ENCODE measurements around the gene HADHB. TPM values are rescaled to one million over a fixed set of nuclear protein-coding genes. Genes with fewer than 3 reads are reported as not detected.
"Not testable (repeated sequence)": the region's sequence is repeated elsewhere in the genome, so short reads cannot be mapped to it uniquely, and the experiment has no call there.

The HADHB gene
- total RNA-seq, 1 donor from 2014 or later = 93.4 TPM

DNA sequence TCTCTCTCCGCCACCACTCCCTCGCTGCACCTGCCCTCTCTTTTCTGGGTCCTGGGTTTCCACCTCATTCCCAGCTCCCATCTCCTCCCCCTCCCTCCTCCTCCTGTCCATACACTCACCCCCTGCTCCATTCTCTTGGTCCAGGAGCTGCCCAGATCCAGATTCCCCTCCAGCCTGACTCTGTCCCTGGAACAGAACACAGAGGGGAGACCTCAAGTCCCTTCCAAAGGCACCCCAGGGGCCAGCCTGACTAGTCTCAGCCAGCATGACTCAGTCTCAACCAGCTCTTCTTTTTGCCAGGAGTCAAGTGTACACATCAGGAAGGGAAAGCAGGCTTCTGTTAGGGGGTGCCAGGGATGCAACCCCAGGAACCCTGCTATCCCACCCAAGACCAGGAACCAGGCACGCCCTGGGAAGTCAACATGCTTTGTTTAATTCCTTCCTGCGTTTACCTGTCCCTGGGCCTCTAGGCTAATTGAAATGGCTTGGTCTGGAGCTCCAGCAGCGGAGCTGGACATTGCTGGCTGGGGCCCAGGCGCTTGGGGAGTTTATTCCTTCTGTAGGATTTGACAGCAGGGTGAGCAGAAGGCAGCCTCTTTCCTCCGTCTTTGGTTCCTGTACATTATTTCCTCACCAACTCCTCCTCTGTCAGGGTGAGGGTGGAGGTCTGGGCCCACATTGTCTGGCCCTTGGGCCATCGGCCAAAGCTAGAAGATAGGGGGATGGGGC lies 72.8 kb downstream of the HADHB start:
- Histone ChIP-seq H3K4me3 (no peak overlapping the region), H3K9me3 (no peaks in the 10 kb centered on the region), H3K27ac (no peak overlapping the region), H3K36me3 (no peaks in the 10 kb centered on the region), H3K4me1 (no peaks in the 10 kb centered on the region), H3K27me3 (no peaks in the 10 kb centered on the region)
- TF ChIP-seq, protein P1, sequence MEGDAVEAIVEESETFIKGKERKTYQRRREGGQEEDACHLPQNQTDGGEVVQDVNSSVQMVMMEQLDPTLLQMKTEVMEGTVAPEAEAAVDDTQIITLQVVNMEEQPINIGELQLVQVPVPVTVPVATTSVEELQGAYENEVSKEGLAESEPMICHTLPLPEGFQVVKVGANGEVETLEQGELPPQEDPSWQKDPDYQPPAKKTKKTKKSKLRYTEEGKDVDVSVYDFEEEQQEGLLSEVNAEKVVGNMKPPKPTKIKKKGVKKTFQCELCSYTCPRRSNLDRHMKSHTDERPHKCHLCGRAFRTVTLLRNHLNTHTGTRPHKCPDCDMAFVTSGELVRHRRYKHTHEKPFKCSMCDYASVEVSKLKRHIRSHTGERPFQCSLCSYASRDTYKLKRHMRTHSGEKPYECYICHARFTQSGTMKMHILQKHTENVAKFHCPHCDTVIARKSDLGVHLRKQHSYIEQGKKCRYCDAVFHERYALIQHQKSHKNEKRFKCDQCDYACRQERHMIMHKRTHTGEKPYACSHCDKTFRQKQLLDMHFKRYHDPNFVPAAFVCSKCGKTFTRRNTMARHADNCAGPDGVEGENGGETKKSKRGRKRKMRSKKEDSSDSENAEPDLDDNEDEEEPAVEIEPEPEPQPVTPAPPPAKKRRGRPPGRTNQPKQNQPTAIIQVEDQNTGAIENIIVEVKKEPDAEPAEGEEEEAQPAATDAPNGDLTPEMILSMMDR (IDR thresholded peaks at IDR 0.05) = no peak
- DNase-seq (ENCODE audit: low spot score in 2 of 2) = no peak
- intact Hi-C loops (cut with DNase I) = no loop called here

DNA sequence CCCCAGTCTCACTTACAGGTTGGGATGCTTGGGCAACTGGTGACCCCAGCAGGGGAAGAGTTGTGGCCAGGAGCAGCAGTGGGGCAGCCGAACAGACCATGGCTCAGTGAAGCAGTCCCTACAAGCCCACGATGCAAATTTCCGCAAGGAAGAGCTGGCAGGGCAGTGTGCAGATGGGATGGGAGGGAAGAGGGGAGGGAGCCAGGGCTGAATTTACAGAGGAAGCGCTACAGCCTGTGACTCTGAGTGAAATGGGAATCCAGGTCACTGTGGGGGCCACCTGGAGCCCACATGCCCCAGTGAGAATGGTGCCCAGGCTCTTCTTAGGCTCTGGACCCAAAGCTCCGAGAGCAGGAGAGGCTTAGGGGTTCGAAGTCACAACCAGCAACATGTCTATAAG lies 74.2 kb downstream of the HADHB start:
- H3K4me3 ChIP-seq = no peak overlapping the region
- no peak overlapping the region for H3K27ac ChIP-seq
- DNase-seq (ENCODE audit: low spot score in 2 of 2) = no peak
- TF ChIP-seq, protein P1 (IDR thresholded peaks at IDR 0.05) = no peak
- no peaks in the 10 kb centered on the region for H3K4me1 ChIP-seq
- no peaks in the 10 kb centered on the region for H3K36me3 ChIP-seq
- no peaks in the 10 kb centered on the region for H3K27me3 ChIP-seq
- intact Hi-C loops (cut with DNase I) = no loop called here
- H3K9me3 ChIP-seq = no peaks in the 10 kb centered on the region

DNA sequence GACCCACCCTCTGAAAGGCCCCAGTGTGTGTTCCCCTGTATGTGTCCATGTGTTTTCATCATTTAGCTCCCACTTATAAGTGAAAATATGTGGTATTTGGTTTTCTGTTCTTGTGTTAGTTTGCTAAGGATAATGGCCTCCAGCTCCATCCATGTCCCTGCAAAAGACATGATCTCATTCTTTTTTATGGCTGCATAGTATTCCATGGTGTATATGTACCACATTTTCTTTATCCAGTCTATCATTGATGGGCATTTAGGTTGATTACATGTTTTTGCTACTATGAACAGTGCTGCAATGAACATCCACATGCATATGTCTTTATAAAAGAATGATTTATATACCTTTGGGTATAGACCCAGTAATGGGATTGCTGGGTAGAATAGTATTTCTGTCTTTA lies 79.7 kb downstream of the HADHB start:
- DNase-seq (ENCODE audit: low spot score in 2 of 2); H3K27me3 ChIP-seq; H3K27ac ChIP-seq; intact Hi-C loops (cut with DNase I); H3K4me1 ChIP-seq; H3K9me3 ChIP-seq; H3K36me3 ChIP-seq; H3K4me3 ChIP-seq: not testable (repeated sequence)

DNA sequence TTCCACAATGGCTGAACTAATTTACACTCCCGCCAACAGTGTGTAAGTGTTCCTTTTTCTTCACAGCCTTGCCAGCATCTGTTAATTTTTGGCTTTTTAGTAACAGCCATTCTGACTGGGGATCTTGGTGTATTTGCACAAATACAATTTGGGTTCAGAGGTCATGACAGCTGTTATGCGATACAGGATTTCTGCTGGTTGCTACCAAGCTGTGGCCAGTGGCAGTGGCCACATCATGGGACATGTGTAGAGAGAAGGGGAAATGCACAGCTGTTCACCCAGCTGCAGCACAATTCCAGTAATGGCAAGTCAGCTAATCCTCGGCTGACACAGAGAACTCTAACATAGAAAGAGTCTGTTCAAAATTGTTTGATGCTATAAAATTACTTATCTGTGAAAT lies 80.2 kb downstream of the HADHB start:
- Histone ChIP-seq H3K4me3 (no peak overlapping the region), H3K27me3 (no peaks in the 10 kb centered on the region), H3K4me1 (no peaks in the 10 kb centered on the region), H3K27ac (no peak overlapping the region), H3K9me3 (no peaks in the 10 kb centered on the region), H3K36me3 (no peaks in the 10 kb centered on the region)
- no peak for DNase-seq (ENCODE audit: low spot score in 2 of 2)
- intact Hi-C loops (cut with DNase I) = loop anchor here (5.0 kb wide), 1 partner anchor 138 kb away; no protein-coding TSS in a partner anchor
- TF ChIP-seq, protein P1 (IDR thresholded peaks at IDR 0.05) = no peak

DNA sequence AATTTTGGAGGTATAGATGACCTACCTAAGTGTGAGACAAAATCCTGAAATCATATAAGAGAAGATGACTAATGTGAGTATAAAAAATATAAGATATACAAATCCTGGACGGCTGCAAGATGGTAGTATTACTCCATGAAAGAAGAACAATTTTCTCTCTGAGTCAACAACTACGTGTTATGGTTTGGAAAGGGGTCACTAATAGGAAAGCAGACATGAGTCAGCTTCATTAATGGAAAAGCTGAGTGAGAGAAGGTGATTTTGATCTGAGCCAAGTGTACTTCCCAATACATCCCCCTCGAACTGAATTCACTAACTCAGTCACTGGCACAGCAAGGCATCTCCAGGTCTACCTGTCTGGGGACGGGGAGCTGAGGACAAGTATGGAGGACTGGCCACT lies 81.1 kb downstream of the HADHB start:
- no peaks in the 10 kb centered on the region for H3K27me3 ChIP-seq
- no peak for DNase-seq (ENCODE audit: low spot score in 2 of 2)
- no peaks in the 10 kb centered on the region for H3K36me3 ChIP-seq
- no peaks in the 10 kb centered on the region for H3K9me3 ChIP-seq
- TF ChIP-seq, protein P1 (IDR thresholded peaks at IDR 0.05) = no peak
- no peaks in the 10 kb centered on the region for H3K4me1 ChIP-seq
- H3K27ac ChIP-seq = no peak overlapping the region
- intact Hi-C loops (cut with DNase I) = loop anchor here (5.0 kb wide), 1 partner anchor 139 kb away; no protein-coding TSS in a partner anchor
- no peak overlapping the region for H3K4me3 ChIP-seq

DNA sequence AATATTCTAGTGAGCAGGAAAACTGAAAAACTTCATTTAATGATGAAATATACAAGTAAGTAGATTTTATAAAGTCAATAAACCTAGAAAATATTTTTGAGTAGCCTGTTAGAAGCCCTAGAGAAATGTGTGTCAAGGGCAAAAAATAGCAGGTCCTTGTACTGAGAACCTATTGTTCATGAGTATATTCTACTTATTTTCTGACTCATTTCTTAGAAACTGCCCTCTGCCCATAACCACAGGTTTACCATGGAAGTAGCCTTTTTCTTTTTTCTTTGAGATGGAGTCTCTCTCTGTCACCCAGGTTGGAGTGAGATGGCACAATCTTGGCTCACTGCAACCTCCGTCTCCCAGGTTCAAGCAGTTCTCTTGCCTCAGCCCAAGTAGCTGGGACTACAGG lies 81.8 kb downstream of the HADHB start:
- no peaks in the 10 kb centered on the region for H3K9me3 ChIP-seq
- H3K4me1 ChIP-seq = no peaks in the 10 kb centered on the region
- no peaks in the 10 kb centered on the region for H3K36me3 ChIP-seq
- intact Hi-C loops (cut with DNase I) = loop anchor here (5.0 kb wide), 1 partner anchor 139 kb away; no protein-coding TSS in a partner anchor
- no peaks in the 10 kb centered on the region for H3K27me3 ChIP-seq
- TF ChIP-seq, protein P1 (IDR thresholded peaks at IDR 0.05) = no peak
- no peak overlapping the region for H3K27ac ChIP-seq
- H3K4me3 ChIP-seq = no peak overlapping the region
- DNase-seq (ENCODE audit: low spot score in 2 of 2) = no peak
